Ishikawa (cell line): ENCODE measurements around the gene TBCEL.

Source experiments
- CEBPB ChIP-seq: IDR thresholded peaks from 2 replicates; pipeline ENCODE4 v1.6.1; 2012
- CREB1 ChIP-seq: IDR thresholded peaks from 2 replicates; pipeline ENCODE4 v1.6.1; 2012; ENCODE audit warnings: low read depth
- EGR1 ChIP-seq: IDR thresholded peaks from 2 replicates; pipeline ENCODE4 v1.6.1; 2012
- EP300 ChIP-seq: IDR thresholded peaks from 2 replicates; pipeline ENCODE4 v1.6.1; 2012; ENCODE audit warnings: borderline replicate concordance
- FOXM1 ChIP-seq: IDR thresholded peaks from 2 replicates; pipeline ENCODE4 v1.6.1; 2012; ENCODE audit warnings: low read depth, borderline replicate concordance
- MAX ChIP-seq: IDR thresholded peaks from 2 replicates; pipeline ENCODE4 v1.6.1; 2012
- NFIC ChIP-seq: IDR thresholded peaks from 2 replicates; pipeline ENCODE4 v1.6.1; 2012
- RAD21 ChIP-seq: IDR thresholded peaks from 2 replicates; pipeline ENCODE4 v1.6.1; 2012; ENCODE audit warnings: low read depth
- REST ChIP-seq: IDR thresholded peaks from 2 replicates; pipeline ENCODE4 v1.6.1; 2012; ENCODE audit warnings: low read depth, mild to moderate bottlenecking
- TAF1 ChIP-seq: IDR thresholded peaks from 2 replicates; pipeline ENCODE4 v1.6.1; 2012; ENCODE audit warnings: low read depth, mild to moderate bottlenecking
- TCF12 ChIP-seq: IDR thresholded peaks from 2 replicates; pipeline ENCODE4 v1.6.1; 2012; ENCODE audit warnings: low read depth
- TEAD4 ChIP-seq: IDR thresholded peaks from 2 replicates; pipeline ENCODE4 v1.6.1; 2012
- USF1 ChIP-seq: IDR thresholded peaks from 2 replicates; pipeline ENCODE4 v1.6.1; 2012
- YY1 ChIP-seq: IDR thresholded peaks from 2 replicates; pipeline ENCODE4 v1.6.1; 2012; ENCODE audit warnings: low read depth
- ZBTB7A ChIP-seq: IDR thresholded peaks from 2 replicates; pipeline ENCODE4 v1.6.1; 2012; ENCODE audit warnings: low read depth

The TBCEL gene

GRCh38 chr11:121067453-121067852 is 43.6 kb downstream of the TBCEL start:
- TF ChIP-seq RAD21 (no peak), TCF12 (no peak), TAF1 (no peak), TEAD4 (no peak), EP300 (no peak), REST (no peak)

GRCh38 chr11:121067962-121068647 is 44.2 kb downstream of the TBCEL start:
- TF ChIP-seq TAF1 (no peak), TCF12 (no peak), MAX (no peak), YY1 (no peak), USF1 (no peak), CREB1 (no peak), EGR1 (no peak), EP300 (no peak), NFIC (no peak), ZBTB7A (no peak), REST (no peak), TEAD4 (no peak), CEBPB (no peak), FOXM1 (no peak), RAD21 (no peak)

GRCh38 chr11:121068787-121069186 is 44.9 kb downstream of the TBCEL start:
- TF ChIP-seq YY1 (no peak), TEAD4 (no peak)

GRCh38 chr11:121070951-121071845 is 47.3 kb downstream of the TBCEL start:
- TF ChIP-seq NFIC (no peak), ZBTB7A (no peak), EP300 (no peak), USF1 (no peak), YY1 (no peak), RAD21 (no peak), CEBPB (no peak), TEAD4 (no peak), TAF1 (no peak), TCF12 (no peak), CREB1 (no peak)

- TF ChIP-seq EGR1 (no peak), TEAD4 (no peak), USF1 (no peak), YY1 (no peak), RAD21 (no peak), TCF12 (no peak), EP300 (no peak), REST (no peak), FOXM1 (no peak), TAF1 (no peak), ZBTB7A (no peak), MAX (no peak), CEBPB (no peak), CREB1 (no peak), NFIC (no peak)
Measured at GRCh38 chr11:121071846-121072450, 48.0 kb downstream of the TBCEL start.
